H1 (cell line): Measurements from ENCODE around the gene HS6ST3. TPM values are rescaled to one million over a fixed set of nuclear protein-coding genes. Genes with fewer than 3 reads are reported as not detected.

ENCODE experiments used
- GABPA ChIP-seq: IDR thresholded peaks from 2 replicates; pipeline ENCODE4 v1.6.1; 2011; ENCODE audit warnings: mild to moderate bottlenecking, low read length, moderate library complexity, borderline replicate concordance; ENCODE audit not compliant: insufficient read depth
- POLR2AphosphoS5 ChIP-seq: IDR thresholded peaks from 2 replicates; pipeline ENCODE4 v1.6.1; 2011; ENCODE audit warnings: low read depth, low read length
- SIX5 ChIP-seq: IDR thresholded peaks from 2 replicates; pipeline ENCODE4 v1.6.1; 2011; ENCODE audit warnings: mild to moderate bottlenecking, low read depth, low read length
- SUZ12 ChIP-seq: fragments of 200-600 bp; sonication (generic); IDR thresholded peaks from 2 replicates; pipeline ENCODE4 v1.6.1; 2012; ENCODE audit warnings: mild to moderate bottlenecking, inconsistent platforms, low read length, moderate library complexity, mixed read lengths
- TAF1 ChIP-seq: IDR thresholded peaks from 2 replicates; pipeline ENCODE4 v1.6.1; 2011; ENCODE audit warnings: mild to moderate bottlenecking, low read depth, low read length
- TEAD4 ChIP-seq: IDR thresholded peaks from 2 replicates; pipeline ENCODE4 v1.6.1; 2012; ENCODE audit warnings: low read depth, low read length, inconsistent platforms, mixed read lengths
- polyA plus RNA-seq, 7 experiments: library from polyadenylated mRNA; depleted of rRNA in 3 of 7; stranded (reverse) in 5 of 7; unstranded in 2 of 7; fragments of >200 nt in 5 of 7; fragments of 200-250 nt in 2 of 7; gene quantifications; 1 replicate in 5 of 7; 2 replicates in 1 of 7; 4 replicates in 1 of 7; pipeline versions ENCODE4 v1.2.1 to v1.2.3, GENCODE V29; 2011 to 2013; ENCODE audit warnings: missing spikeins in 2 of 7, mixed read lengths in 2 of 7
- total RNA-seq: library from RNA; stranded (reverse); fragmentation: NEBNext Ultra II Directional; extraction: Animal tissue kit (Norgen Biotek cat#: 25700); gene quantifications from 2 replicates; pipeline ENCODE4 v1.2.1, GENCODE V29; 2021

Gene HS6ST3
- total and polyA plus RNA-seq, 2 of the 8 experiments (the other 6 are each of a cell fraction or from before 2014, with no cell fraction given), result 0.45 to 1.2 TPM

DNA sequence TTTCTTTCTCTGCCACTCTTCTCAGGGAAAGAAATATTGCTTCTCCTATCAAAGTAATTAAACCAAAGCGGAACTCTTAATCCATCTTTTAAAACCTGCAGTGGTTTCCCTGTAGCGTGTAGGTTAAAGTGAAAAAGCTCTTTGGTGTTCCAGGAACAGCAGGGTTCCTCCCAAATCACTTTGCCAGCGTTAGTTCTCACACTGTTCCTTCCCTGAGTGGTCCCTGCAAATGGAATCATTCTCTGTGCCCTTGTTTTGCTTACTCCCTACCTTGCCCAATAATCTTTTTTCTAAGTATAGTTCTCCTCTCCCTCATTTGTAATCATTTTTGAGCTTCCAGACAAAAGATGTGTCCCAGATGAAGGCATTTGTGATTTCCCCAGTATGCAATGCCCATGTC, 207.5 kb downstream of the HS6ST3 start (continued):
- TF ChIP-seq GABPA (no peak), TEAD4 (no peak), SIX5 (no peak), SUZ12 (no peak), POLR2AphosphoS5 (no peak), TAF1 (no peak)
